OCI-LY7 (cell line): ENCODE measurements around the gene ELOVL7. TPM values are rescaled to one million over a fixed set of nuclear protein-coding genes. Genes with fewer than 3 reads are reported as not detected.

Source experiments
- BruUV-seq: library from RNA; stranded (reverse); fragments of 400-500 nt; replicated peaks from 2 replicates; lab custom pipeline; 2021; lab: Mats Ljungman, UMichigan
- CTCF ChIA-PET: fragments of 300-600 bp; sonication (Branson Sonifier 250); formaldehyde crosslinking; loops from one replicate; lab custom pipeline; 2022; ENCODE audit warnings: antibody characterized with exemption; ENCODE audit not compliant: unreplicated experiment; lab: Charles Lee
- POLR2A ChIA-PET: fragments of 300-600 bp; sonication (Branson Sonifier 250); formaldehyde crosslinking; loops from one replicate; lab custom pipeline; 2022; ENCODE audit warnings: antibody characterized with exemption; lab: Charles Lee
- DNase-seq: peaks from one replicate; pipeline ENCODE4 v3.0.0-alpha.2; 2015; ENCODE audit warnings: low spot score
- H2AFZ ChIP-seq: fragments of 200-600 bp; sonication (generic), shearing (Covaris generic); 2 replicates; pipeline ENCODE4 v1.6.1; 2014; ENCODE audit warnings: mild to moderate bottlenecking, antibody characterized with exemption, low read length, moderate library complexity
- H3K27ac ChIP-seq: fragments of 200-600 bp; sonication (generic); 2 replicates; pipeline ENCODE4 v1.5.1; 2014; ENCODE audit warnings: mixed run types, low read depth, mild to moderate bottlenecking, moderate library complexity, low read length, inconsistent platforms; ENCODE audit not compliant: poor library complexity, severe bottlenecking
- H3K36me3 ChIP-seq: fragments of 200-600 bp; sonication (generic); 2 replicates; pipeline ENCODE4 v1.6.1; 2014; ENCODE audit warnings: mild to moderate bottlenecking, antibody characterized with exemption, low read length, moderate library complexity, mixed read lengths; ENCODE audit not compliant: insufficient read depth
- H3K4me1 ChIP-seq: fragments of 200-600 bp; sonication (generic); 2 replicates; pipeline ENCODE4 v1.5.1; 2014; ENCODE audit warnings: mild to moderate bottlenecking, low read length; ENCODE audit not compliant: insufficient read depth, poor library complexity, severe bottlenecking
- H3K4me2 ChIP-seq: fragments of 200-600 bp; sonication (generic); 2 replicates; pipeline ENCODE4 v1.6.1; 2014; ENCODE audit warnings: mild to moderate bottlenecking, low read length
- H3K4me3 ChIP-seq: fragments of 200-600 bp; sonication (generic); 2 replicates; pipeline ENCODE4 v1.5.1; 2014; ENCODE audit warnings: mild to moderate bottlenecking, low read depth, low read length; ENCODE audit not compliant: poor library complexity, severe bottlenecking
- H3K79me2 ChIP-seq: fragments of 200-600 bp; sonication (generic); 2 replicates; pipeline ENCODE4 v1.6.1; 2016; ENCODE audit warnings: low read depth, mild to moderate bottlenecking, low read length, moderate library complexity, mixed read lengths; ENCODE audit not compliant: insufficient read depth
- H3K9me2 ChIP-seq: fragments of 200-600 bp; sonication (generic); 2 replicates; pipeline ENCODE4 v1.6.1; 2016; ENCODE audit warnings: mild to moderate bottlenecking, low read length, mixed read lengths; ENCODE audit not compliant: insufficient read depth
- H3K9me3 ChIP-seq: fragments of 200-600 bp; sonication (generic); 2 replicates; pipeline ENCODE4 v1.6.1; 2014; ENCODE audit warnings: mild to moderate bottlenecking, mixed run types, low read length, mixed read lengths
- H4K20me1 ChIP-seq: fragments of 200-600 bp; sonication (generic); 2 replicates; pipeline ENCODE4 v1.6.1; 2014; ENCODE audit warnings: mild to moderate bottlenecking, antibody characterized with exemption, low read length, moderate library complexity, mixed read lengths; ENCODE audit not compliant: insufficient read depth
- EZH2phosphoT487 ChIP-seq: fragments of 200-600 bp; sonication (generic); IDR thresholded peaks from 2 replicates; pipeline ENCODE4 v1.6.1; 2018; ENCODE audit warnings: low read depth, borderline replicate concordance, mild to moderate bottlenecking, mixed run types, antibody characterized with exemption, low read length, moderate library complexity, mixed read lengths
- intact Hi-C: fragments of 100-400 bp; cut with micrococcal nuclease; formaldehyde crosslinking; loops from one replicate; pipeline ENCODE4 v1.10.0; 2022; ENCODE audit not compliant: unreplicated experiment
- total RNA-seq, 2 experiments: library from RNA; depleted of rRNA in 1 of 2; stranded (reverse); fragments of >200 nt in 1 of 2; shearing (Covaris generic) in 1 of 2; gene quantifications; 2 replicates each; pipeline ENCODE4 v1.2.3, GENCODE V29; 2014 to 2022
- TF ChIP-seq, protein P1 (sequence below): fragments of 200-600 bp; sonication (generic); conservative IDR thresholded peaks from 2 replicates; pipeline ENCODE4 v1.5.1; 2014; ENCODE audit warnings: mild to moderate bottlenecking, antibody characterized with exemption, low read length, moderate library complexity, mixed read lengths

The ELOVL7 gene
- total RNA-seq, 2 experiments from 2014 or later = 0.03 TPM; not detected in 1

DNA sequence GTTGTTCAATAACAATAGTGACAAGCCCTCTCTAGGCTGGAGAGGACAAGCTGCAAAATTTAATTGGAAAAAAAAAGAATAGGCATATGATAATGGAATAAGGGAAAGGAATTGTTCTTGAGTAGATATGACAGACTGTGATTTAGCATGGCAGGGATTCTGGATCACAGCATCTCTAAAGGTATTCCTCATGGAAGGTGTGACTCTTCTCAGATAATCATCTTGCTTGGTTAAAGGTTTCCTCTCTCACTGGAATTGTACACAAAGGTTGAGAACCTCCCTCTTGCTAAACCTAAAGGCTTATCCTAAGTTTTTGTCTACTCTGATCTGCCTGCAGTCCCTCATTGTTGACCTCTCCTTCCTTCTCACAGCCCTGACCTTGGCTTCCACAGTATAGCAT is 31.6 kb downstream of the ELOVL7 start:
- Histone ChIP-seq H4K20me1 (no peaks in the 10 kb centered on the region), H3K4me2 (no peak overlapping the region), H3K4me3 (no peak overlapping the region), H3K36me3 (no peaks in the 10 kb centered on the region), H3K4me1 (no peaks in the 10 kb centered on the region), H3K27ac (no peak overlapping the region), H3K9me2 (no peaks in the 10 kb centered on the region), H3K79me2 (no peaks in the 10 kb centered on the region), H2AFZ (no peak overlapping the region), H3K9me3 (no peaks in the 10 kb centered on the region)
- TF ChIP-seq EZH2phosphoT487 = no peak
- TF ChIP-seq, protein P1, sequence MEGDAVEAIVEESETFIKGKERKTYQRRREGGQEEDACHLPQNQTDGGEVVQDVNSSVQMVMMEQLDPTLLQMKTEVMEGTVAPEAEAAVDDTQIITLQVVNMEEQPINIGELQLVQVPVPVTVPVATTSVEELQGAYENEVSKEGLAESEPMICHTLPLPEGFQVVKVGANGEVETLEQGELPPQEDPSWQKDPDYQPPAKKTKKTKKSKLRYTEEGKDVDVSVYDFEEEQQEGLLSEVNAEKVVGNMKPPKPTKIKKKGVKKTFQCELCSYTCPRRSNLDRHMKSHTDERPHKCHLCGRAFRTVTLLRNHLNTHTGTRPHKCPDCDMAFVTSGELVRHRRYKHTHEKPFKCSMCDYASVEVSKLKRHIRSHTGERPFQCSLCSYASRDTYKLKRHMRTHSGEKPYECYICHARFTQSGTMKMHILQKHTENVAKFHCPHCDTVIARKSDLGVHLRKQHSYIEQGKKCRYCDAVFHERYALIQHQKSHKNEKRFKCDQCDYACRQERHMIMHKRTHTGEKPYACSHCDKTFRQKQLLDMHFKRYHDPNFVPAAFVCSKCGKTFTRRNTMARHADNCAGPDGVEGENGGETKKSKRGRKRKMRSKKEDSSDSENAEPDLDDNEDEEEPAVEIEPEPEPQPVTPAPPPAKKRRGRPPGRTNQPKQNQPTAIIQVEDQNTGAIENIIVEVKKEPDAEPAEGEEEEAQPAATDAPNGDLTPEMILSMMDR = no peak
- POLR2A ChIA-PET = no interaction called here
- CTCF ChIA-PET = no interaction called here
- intact Hi-C loops = no loop called here
- BruUV-seq = no TSS peak
- DNase-seq = no peak

DNA sequence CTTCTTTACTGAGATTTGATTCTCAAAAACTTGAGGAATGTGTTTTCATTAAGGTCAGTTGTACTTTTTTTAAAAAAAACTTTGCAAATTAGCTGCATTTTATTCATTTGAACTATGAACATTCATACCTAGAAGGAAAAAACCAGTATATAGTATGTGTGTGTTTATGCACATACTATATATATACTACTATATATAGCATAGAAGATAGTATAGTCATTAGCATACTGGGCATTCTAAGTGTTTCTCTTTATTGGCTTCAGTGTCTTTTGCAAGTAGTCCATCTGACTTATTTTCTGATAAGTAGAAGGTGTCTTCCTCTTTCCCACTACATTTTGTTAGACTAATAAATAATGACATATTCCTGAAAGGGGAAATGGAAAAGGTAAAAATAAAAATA is 33.0 kb downstream of the ELOVL7 start:
- no peak overlapping the region for H2AFZ ChIP-seq
- ChIA-PET CTCF (no interaction called here), POLR2A (no interaction called here)
- H3K4me2 ChIP-seq = no peak overlapping the region
- no peaks in the 10 kb centered on the region for H3K79me2 ChIP-seq
- no peaks in the 10 kb centered on the region for H3K9me2 ChIP-seq
- TF ChIP-seq, protein P1 = no peak
- no peak for TF ChIP-seq EZH2phosphoT487
- no peak overlapping the region for H3K4me3 ChIP-seq
- no peaks in the 10 kb centered on the region for H3K9me3 ChIP-seq
- no peak overlapping the region for H3K27ac ChIP-seq
- DNase-seq = no peak
- no peaks in the 10 kb centered on the region for H4K20me1 ChIP-seq
- no TSS peak for BruUV-seq
- H3K36me3 ChIP-seq = no peaks in the 10 kb centered on the region
- no peaks in the 10 kb centered on the region for H3K4me1 ChIP-seq
- intact Hi-C loops = no loop called here

DNA sequence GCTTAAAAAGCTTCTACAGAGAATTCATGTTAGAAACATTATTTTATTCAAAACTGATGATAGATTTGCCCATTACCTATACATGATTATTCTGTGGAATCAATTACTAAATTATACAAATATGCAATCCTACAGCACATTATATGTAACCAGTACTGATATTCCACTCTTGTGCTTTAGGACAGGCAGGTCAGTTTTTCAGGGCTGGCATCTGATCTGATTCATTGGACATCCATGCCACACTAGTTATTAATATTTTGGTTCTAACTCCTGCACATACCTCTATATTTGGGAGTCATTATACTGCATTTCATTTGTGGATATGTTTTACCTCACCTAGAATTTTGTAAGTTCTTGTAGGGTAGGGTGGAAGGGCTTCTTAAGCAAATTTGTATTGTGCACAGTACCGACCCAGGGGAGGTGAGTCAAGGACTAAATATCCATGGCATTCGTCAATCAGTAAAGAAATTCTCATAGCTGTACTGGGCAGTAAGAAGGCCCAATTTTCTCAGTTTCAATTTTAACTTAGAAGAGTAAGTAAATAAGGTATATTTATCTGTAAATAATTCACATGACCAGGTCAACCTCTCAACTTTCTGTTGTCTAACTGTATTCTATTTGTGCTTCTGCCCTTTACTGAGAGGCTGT is 33.5 kb downstream of the ELOVL7 start:
- BruUV-seq = no TSS peak
- Histone ChIP-seq H2AFZ (no peak overlapping the region), H4K20me1 (no peaks in the 10 kb centered on the region), H3K79me2 (no peaks in the 10 kb centered on the region), H3K27ac (no peak overlapping the region), H3K4me1 (no peaks in the 10 kb centered on the region), H3K9me3 (no peaks in the 10 kb centered on the region), H3K4me2 (no peak overlapping the region), H3K4me3 (no peak overlapping the region), H3K9me2 (no peaks in the 10 kb centered on the region), H3K36me3 (no peaks in the 10 kb centered on the region)
- TF ChIP-seq EZH2phosphoT487 = no peak
- TF ChIP-seq, protein P1 = no peak
- ChIA-PET CTCF (no interaction called here), POLR2A (no interaction called here)
- no peak for DNase-seq
- intact Hi-C loops = no loop called here
